Myocyte (in vitro differentiated cells): Measurements from ENCODE around the gene CDH20. TPM values are rescaled to one million over a fixed set of nuclear protein-coding genes. Genes with fewer than 3 reads are reported as not detected.
A peak's percentile ranks its signal among the peaks of the same experiment; 100 is the strongest.
"Not testable (repeated sequence)": the region's sequence is repeated elsewhere in the genome, so short reads cannot be mapped to it uniquely, and the experiment has no call there.

Experiments used
- DNase-seq: peaks from one replicate; pipeline ENCODE4 v3.0.0-alpha.2; 2012; ENCODE audit warnings: low read depth
- total RNA-seq: library from RNA; depleted of rRNA; stranded (reverse); fragments of >200 nt; gene quantifications from 2 replicates; pipeline ENCODE4 v1.2.3, GENCODE V29; 2014

The CDH20 gene
- total RNA-seq, 1 donor from 2014 or later: not detected

GRCh38 chr18:61340148-61340547, 6.9 kb downstream of the CDH20 start:
- DNase-seq: no peak

- DNase-seq: peak; percentile 50
Observed at GRCh38 chr18:61348230-61348629, 15.0 kb downstream of the CDH20 start.

GRCh38 chr18:61350578-61350977, 17.3 kb downstream of the CDH20 start:
- no peak for DNase-seq

- DNase-seq: no peak
Observed at GRCh38 chr18:61352059-61352458, 18.8 kb downstream of the CDH20 start.

- no peak for DNase-seq
Observed at GRCh38 chr18:61352611-61353010, 19.4 kb downstream of the CDH20 start.

GRCh38 chr18:61360404-61361383, 27.5 kb downstream of the CDH20 start:
- DNase-seq: no peak

GRCh38 chr18:61362511-61362910, 29.3 kb downstream of the CDH20 start:
- no peak for DNase-seq

- no peak for DNase-seq
Observed at GRCh38 chr18:61364953-61365352, 31.7 kb downstream of the CDH20 start.

GRCh38 chr18:61368001-61368400, 34.8 kb downstream of the CDH20 start:
- DNase-seq: no peak

- not testable (repeated sequence) for DNase-seq
Observed at GRCh38 chr18:61369671-61370070, 36.4 kb downstream of the CDH20 start.

GRCh38 chr18:61371111-61371510, 37.9 kb downstream of the CDH20 start:
- DNase-seq: no peak

GRCh38 chr18:61379827-61380226, 46.6 kb downstream of the CDH20 start:
- DNase-seq: no peak

- DNase-seq: no peak
Observed at GRCh38 chr18:61388010-61388409, 54.8 kb downstream of the CDH20 start.

- no peak for DNase-seq
Observed at GRCh38 chr18:61394983-61395382, 61.8 kb downstream of the CDH20 start.

GRCh38 chr18:61397222-61397621, 64.0 kb downstream of the CDH20 start:
- no peak for DNase-seq

- DNase-seq: no peak
Observed at GRCh38 chr18:61398961-61399705, 65.9 kb downstream of the CDH20 start.

- no peak for DNase-seq
Observed at GRCh38 chr18:61400016-61400635, 66.9 kb downstream of the CDH20 start.

GRCh38 chr18:61400716-61401115, 67.5 kb downstream of the CDH20 start:
- no peak for DNase-seq

- no peak for DNase-seq
Observed at GRCh38 chr18:61402726-61403125, 69.5 kb downstream of the CDH20 start.

- no peak for DNase-seq
Observed at GRCh38 chr18:61413396-61413795, 80.2 kb downstream of the CDH20 start.

- no peak for DNase-seq
Observed at GRCh38 chr18:61414086-61414485, 80.9 kb downstream of the CDH20 start.

- no peak for DNase-seq
Observed at GRCh38 chr18:61419763-61420162, 86.5 kb downstream of the CDH20 start.
